ENCODE results near the gene MYL11.
"Not testable (repeated sequence)": the region's sequence is repeated elsewhere in the genome, so short reads cannot be mapped to it uniquely, and the experiment has no call there.

The MYL11 gene

DNA sequence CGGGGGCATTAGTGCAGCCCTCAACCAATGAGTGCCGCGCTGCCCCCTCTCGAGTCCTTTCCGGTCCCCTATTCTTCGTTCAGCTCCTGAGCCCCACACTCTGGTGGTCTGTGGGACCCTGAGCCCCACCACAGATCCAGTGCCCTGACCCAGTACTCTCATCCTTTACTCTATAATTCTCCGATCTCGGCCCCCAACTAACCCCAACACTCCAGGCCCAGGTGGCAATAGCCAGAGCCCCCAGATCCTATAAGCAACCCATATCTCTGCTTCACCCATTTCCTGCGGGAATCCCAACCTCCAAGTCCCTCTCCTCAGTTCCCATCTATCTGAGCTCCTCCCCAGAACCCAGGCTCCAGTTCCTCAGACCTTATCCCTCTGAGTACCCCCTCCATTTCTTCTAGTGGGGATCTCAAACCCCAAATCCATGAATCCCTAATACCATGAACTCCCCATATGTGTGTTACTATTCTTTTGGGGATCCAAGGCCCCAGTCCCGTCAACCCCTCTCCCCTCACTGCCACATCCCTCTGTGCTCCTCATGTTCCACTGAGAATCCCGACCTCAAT, 3.3 kb upstream of the MYL11 start:
- no peak for DNase-seq

DNA sequence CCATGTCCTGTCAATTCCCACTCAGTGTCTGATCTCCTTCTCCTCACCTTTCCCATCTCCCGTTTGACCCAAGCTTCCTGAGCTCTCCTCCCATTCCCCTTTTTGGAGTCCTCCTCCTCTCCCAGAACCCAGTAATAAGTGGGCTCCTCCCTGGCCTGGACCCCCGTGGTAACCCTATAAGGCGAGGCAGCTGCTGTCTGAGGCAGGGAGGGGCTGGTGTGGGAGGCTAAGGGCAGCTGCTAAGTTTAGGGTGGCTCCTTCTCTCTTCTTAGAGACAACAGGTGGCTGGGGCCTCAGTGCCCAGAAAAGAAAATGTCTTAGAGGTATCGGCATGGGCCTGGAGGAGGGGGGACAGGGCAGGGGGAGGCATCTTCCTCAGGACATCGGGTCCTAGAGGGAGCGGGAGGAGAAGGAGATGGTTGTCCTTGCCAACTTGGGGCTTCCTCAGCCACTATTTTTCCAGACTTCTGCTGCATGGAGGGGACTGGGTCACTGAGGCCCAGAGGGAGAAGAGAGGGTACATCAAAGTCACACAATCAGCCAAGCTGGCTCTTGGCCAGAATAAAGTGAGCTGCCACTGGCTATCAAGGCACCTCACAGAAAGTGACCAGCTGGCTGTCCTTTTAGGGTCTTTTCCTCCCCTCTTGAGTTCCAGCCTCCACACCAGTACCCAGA, 2.4 kb upstream of the MYL11 start:
- DNase-seq, result no peak

- no peak for DNase-seq
These were observed 1.9 kb upstream of the MYL11 start for GRCh38 chr16:30372725-30373124.

GRCh38 chr16:30375864-30376263, 1.3 kb downstream of the MYL11 start:
- DNase-seq, result no peak

GRCh38 chr16:30376461-30376902, 1.9 kb downstream of the MYL11 start:
- no peak for DNase-seq

DNA sequence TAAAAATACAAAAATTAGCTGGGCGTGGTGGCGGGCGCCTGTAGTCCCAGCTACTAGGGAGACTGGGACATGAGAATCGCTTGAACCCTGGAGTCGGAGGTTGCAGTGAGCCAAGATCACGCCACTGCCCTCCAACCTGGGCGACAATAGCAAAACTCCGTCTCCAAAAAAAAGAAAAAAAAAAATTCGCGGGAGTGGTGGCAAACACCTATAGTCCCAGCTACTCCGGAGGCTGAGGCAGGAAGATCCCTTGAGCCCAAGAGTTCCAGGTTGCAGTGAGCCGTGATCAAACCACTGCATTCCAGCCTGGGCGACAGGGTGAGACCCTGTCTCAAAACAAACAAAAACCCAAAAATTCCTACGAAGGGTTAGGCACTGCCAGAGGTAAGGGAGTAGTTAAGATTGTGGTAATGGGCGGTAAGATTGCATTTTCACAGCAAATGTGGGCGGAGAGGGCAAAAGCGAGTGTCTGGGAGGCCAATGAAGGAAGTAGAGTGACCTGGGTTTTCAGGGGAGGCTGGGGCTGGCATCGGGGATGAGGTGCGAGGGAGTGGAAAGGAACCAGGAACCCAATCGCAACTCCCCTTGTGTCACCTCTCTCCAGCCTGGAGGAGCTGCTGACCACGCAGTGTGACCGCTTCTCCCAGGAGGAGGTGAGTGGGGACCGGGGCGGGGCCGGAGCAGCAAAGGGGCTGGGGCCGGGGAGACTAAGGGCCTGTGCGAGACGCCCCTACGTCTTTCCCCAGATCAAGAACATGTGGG, 2.6 kb downstream of the MYL11 start:
- DNase-seq, result no peak

DNA sequence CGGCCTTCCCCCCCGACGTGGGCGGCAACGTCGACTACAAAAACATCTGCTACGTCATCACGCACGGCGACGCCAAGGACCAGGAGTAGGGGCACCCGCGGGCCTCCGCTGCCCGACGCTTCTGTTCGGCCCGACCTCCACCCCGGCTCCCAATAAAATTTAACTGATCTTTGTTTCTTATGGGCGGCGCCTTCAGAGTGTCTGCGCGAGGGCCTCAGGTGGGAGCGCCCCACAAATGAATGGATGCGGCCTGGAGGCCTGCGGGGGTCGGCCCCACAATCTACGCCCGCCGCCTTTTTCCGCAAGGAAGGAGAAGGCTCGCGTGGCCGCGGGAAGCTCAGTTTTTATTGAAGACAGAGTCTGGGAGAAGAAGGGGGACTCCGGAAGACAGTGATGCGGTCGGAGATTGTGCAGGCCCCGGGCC, 3.2 kb downstream of the MYL11 start:
- peak; percentile 91 for DNase-seq

DNA sequence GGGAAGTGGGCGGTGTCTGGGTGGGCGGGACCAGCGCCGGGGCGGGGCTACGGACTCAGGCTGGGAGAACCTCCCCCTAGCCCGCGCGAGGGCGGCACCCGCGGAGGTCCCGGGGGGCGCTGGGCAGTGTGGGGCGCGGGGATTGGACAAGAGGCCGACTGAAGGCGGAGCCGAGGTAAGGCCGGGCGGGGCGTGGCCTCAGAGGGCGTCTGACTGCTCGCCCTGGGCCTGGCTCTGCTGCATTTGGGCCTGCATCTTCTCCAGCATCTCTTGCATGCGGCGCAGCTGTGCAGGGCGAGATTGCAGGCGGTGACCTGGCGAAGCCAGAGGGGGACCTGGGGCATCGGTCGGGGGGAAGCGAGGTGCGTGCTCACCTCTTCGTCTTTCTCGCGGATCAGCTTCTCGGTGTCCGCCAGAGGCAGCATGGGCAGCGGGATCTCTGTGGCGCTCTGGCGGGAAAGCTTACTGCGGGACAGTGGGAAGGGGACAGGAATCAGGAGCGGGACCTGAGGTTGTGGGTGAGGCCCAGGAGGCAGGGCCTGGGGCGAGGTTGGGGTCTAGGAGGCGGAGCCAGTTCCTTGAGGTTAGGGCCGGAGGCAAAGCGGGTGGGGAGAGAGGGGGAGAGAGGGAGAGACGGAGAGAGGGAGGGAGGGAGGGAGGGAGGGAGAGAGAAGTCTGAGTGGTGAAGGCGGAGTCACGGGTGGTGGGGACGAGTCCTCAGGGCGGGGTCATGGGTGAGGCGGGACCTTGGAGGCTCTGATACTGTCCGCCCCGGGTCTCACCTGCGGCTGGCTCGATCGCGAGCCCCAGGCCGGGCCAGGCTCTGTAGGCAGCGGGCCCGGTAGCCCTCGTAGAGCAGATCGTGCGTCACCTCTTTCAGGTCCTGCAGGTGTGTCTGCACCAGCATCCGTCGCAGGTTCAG, 3.9 kb downstream of the MYL11 start:
- peak; percentile 99 for DNase-seq

DNA sequence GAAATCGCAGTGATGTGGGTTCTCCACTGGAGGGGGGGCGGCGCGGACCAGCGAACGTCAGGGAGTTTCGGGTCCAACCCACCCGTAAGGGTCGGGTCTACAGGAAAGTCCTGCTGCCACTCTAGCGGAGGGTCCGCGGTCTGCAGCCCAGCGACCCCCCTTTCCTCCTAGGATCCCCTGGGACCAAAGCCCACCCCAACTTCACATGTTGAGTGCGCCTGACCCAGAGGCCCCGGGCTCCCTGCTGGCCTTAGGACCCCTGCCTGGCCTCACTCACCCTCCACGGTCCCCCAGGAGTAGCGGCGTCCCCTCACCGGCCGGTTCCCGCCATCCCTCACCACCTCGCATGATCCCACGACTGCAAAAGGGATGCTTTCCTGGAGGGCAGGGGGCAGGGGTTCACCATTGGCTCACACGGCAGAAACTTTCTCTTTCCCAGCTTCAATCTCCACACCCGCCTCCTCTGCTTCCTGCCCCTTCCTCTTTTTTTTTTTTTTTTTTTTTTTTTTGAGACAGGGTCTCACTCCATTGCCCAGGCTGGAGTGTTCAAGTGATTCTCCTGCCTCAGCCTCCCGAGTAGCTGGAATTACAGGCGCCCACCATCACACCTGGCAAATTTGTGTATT, 4.7 kb downstream of the MYL11 start:
- no peak for DNase-seq

DNA sequence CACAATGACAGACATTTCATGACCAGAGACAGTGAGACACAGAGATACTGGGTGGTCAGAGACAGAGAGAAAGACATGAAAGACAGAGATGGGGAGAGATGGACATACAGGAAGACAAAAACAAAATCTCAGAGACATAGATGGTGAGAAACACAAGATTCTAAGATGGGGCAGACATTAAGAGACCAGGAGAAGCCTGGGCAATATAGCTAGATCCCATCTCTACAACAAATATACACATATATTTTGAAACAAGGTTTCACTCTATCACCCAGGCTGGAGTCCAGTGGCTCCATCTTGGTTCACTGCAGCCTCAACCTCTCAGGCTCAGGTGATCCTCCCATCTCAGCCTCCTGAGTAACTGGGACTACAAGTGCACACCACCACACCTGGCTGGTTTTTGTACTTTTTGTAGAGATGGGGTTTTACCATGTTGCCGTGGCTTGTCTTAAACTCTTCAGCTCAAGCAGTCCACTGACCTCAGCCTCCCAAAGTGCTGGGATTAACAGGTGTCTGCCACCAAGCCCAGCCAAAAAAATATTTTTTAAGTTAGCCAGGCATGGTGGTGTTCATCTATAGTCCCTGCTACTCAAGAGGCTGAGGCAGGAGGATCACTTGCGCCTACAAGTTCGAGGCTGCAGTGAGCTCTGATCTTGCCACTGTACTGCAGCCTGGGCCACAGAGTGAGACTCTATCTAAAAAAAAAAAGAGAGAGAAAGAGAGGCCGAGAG, 5.6 kb downstream of the MYL11 start:
- DNase-seq, result no peak

GRCh38 chr16:30380803-30381208, 6.2 kb downstream of the MYL11 start:
- DNase-seq, result no peak

- peak; percentile 62 for DNase-seq
These were observed 6.9 kb downstream of the MYL11 start for GRCh38 chr16:30381291-30382041.

GRCh38 chr16:30382111-30382881, 7.7 kb downstream of the MYL11 start, which contains the start of gene SEPTIN1:
Gene SEPTIN1 (minus strand): TSS chr16:30382561. CDS start chr16:30382542, 19 bp downstream.
- peak; percentile 87 for DNase-seq

DNA sequence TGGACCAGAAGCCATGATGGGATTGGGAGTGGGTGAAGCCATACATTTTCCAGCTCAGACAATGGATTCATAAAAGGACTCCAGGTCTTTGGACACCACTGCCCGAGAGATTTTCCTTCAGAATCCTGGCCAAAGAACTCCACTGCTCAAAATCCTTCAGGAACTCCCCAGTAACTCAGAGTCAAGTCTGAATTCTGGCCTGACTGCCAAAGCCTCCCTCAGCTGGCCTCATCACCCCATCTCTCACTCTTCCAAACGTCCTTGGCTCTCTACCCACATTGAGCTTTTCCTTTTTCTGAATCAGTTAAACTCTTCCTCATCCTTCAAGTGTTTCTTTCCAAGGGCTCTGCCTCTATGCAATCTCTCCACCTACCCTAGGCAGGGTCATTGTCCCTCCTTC, 8.9 kb downstream of the MYL11 start:
- DNase-seq, result no peak

- no peak for DNase-seq
These were observed 20.1 kb downstream of the MYL11 start for GRCh38 chr16:30394592-30395154.

DNA sequence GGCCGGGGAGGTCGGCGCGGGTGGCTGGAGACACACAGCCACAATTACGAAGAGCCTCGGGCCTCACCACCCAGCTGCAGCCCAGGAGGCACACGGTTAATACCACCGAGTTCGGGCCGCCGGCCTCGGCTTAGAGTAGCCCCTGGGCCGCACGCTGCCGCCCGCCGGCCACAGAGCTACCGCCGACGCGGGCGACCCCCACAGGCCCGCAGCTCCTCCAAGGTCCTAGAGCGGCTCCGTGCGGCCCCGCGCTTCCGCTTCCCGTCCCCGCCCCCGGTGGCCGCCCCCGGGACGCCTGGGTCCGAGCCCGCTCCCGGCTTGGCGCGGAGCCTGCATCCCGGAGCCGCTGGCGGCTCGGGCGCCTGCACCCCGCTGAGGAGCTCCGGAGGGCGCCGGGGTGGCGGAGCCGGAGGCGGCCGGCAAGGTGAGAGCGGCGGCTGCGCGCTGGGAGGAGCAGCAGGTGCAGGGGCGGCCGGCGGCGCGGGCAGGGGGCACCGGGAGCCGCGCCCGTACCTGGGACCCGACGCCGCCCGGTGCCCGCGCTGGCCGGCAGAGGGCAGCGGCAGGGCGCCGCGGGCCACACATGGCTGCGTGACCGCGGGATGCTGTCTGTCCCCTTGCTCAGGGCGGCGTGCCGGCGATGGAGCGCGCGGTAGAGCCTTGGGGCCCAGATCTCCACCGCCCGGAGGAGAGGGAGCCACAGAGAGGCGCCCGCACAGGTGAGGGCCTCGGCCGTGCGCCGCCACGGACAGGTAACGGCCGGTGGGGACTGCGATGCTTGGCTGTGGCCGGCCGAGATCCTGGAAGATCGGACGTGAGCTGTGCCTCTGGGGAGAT, 20.8 kb downstream of the MYL11 start, which contains the start of gene ZNF48:
Gene ZNF48 (plus strand): TSS at position 266 of the 837 bp plus-strand sequence. CDS start 375 bp downstream, at position 641.
- DNase-seq, result peak; percentile 76

DNA sequence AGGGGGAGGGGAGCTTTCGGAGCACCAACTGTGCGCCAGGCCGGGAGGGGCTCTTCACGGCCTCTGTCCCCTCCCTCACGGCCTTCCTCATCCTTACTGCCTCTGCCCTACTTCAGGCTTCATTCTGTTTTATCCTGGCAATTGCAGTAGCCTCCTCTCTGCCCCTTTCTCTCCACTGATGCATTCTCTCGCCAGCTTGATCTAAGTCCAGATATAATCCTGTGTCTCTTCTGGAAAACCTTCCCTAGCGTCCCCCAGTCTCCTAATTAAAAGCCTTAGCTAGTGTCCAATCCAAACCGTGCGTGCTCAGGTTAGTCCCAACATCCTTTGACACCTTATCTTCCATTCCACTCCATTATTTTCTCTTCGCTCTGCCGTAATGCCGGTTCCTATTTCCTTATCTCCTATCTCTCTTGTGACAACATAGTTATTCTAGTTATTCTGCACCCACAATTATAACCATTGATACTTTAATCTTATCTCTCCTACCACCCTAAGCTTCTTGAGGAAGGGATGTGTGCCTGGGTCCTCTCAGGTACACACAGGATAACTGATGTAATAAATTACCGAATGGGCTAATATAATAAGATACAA, 21.5 kb downstream of the MYL11 start:
- DNase-seq, result no peak

- not testable (repeated sequence) for DNase-seq
These were observed 22.0 kb downstream of the MYL11 start for GRCh38 chr16:30396627-30397026.

All from stimulated activated CD4-positive, alpha-beta T cell treated with anti-CD3 and anti-CD28 coated beads, Interleukin-15, amount 100 ng/mL, for 24 hours (primary cell).